OCI-LY3 (cell line): ENCODE measurements around the gene TEAD1.

Source experiments
- EZH2phosphoT487 ChIP-seq: fragments of 200-600 bp; shearing (Covaris generic); IDR thresholded peaks from 2 replicates; pipeline ENCODE4 v1.6.1; 2018; ENCODE audit warnings: antibody characterized with exemption, mixed run types, low read depth
- TF ChIP-seq, protein P1 (sequence below): fragments of 200-600, 300-600 bp; sonication (generic); IDR thresholded peaks from 2 replicates; pipeline ENCODE4 v1.5.1; 2014; ENCODE audit warnings: antibody characterized with exemption, low read length, low read depth

DNA sequence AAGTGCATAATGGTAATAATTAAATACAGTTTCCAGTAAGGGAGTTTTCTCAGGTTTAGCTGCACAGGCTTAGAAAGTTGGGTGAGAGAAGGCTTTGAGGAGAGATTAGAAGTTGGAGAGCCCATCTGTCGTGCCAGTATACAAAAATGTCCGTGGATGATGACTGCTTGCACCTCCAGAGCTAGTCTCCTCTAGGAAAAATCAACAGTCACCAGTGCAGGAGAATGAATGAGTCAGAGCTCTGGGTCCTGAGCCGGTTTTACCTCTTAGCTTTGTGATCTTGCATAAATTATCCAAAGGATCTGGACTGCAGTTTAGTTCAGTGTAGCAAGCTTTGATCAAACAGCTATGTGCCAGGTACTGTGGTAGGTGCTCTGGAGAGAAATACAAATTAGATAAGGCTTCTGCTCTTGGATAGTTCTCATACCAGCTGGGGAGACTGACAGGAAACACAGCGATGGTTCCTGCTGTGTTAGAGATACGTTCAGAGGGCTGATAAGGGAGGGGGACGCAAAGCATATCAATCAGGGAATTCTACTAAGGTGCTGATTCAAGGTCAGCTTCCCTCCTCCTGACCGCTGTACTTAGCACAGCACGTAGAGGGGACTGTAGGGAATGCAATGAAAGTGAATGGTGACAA is 125.9 kb downstream of the TEAD1 start:
- TF ChIP-seq, protein P1, sequence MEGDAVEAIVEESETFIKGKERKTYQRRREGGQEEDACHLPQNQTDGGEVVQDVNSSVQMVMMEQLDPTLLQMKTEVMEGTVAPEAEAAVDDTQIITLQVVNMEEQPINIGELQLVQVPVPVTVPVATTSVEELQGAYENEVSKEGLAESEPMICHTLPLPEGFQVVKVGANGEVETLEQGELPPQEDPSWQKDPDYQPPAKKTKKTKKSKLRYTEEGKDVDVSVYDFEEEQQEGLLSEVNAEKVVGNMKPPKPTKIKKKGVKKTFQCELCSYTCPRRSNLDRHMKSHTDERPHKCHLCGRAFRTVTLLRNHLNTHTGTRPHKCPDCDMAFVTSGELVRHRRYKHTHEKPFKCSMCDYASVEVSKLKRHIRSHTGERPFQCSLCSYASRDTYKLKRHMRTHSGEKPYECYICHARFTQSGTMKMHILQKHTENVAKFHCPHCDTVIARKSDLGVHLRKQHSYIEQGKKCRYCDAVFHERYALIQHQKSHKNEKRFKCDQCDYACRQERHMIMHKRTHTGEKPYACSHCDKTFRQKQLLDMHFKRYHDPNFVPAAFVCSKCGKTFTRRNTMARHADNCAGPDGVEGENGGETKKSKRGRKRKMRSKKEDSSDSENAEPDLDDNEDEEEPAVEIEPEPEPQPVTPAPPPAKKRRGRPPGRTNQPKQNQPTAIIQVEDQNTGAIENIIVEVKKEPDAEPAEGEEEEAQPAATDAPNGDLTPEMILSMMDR, result no peak
- TF ChIP-seq EZH2phosphoT487, result no peak
